HG02610 (cell line): ENCODE data around the gene MAT2A.
A peak's percentile ranks its signal among the peaks of the same experiment; 100 is the strongest.
"Not testable (repeated sequence)": the region's sequence is repeated elsewhere in the genome, so short reads cannot be mapped to it uniquely, and the experiment has no call there.

Source experiments
- ATAC-seq: cut with Tn5 transposase; IDR thresholded peaks from one replicate; pipeline ENCODE4 v1.9.1; 2021; ENCODE audit warnings: mild to moderate bottlenecking, moderate library complexity; ENCODE audit not compliant: unreplicated experiment

The MAT2A gene

DNA sequence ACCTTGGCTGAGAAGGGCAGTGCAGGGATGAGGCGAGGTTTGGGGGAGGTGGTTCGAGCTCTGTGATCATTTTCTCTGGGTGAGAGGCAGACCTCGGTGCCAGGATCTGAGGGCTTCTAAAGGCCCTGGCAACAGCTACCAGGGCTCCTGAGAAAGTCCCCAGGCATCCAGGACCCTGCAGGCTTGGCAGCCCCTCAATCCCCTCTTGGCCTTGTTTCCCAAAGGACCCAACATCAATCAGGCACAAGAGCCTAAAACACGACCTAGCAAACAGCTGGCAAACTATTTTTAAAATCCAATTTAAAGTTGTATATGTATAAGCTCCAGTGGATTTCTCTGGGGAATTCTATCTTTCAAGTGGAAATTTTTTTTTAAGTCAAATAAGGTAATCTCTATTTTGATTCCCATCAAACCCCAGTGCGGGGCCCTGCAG lies 15.0 kb upstream of the MAT2A start:
- no peak for ATAC-seq

- ATAC-seq, result no peak
Observed at GRCh38 chr2:85524336-85524908, 14.5 kb upstream of the MAT2A start.

GRCh38 chr2:85525029-85525428 lies 13.9 kb upstream of the MAT2A start:
- ATAC-seq, result no peak

GRCh38 chr2:85525567-85525966 lies 13.4 kb upstream of the MAT2A start:
- no peak for ATAC-seq

GRCh38 chr2:85527787-85528186 lies 11.2 kb upstream of the MAT2A start:
- ATAC-seq, result no peak

GRCh38 chr2:85528355-85528754 lies 10.6 kb upstream of the MAT2A start:
- ATAC-seq, result no peak

DNA sequence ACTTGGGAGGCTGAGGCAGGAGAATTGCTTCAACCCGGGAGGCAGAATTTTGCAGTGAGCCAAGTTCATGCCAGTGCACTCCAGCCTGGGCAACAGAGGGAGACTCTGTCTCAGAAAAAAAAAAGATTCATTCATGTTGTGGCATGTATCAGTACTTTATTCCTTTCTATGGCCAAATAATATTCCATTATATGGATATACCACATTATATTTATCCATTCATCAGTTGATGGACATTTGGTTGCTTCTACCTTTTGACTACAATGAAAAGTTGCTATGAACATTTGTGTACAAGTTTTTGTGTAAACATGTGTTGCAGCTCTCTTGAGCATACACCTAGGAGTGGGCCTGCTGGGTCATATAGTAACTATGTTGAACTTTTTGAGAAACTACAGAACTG lies 9.2 kb upstream of the MAT2A start:
- ATAC-seq, result no peak

DNA sequence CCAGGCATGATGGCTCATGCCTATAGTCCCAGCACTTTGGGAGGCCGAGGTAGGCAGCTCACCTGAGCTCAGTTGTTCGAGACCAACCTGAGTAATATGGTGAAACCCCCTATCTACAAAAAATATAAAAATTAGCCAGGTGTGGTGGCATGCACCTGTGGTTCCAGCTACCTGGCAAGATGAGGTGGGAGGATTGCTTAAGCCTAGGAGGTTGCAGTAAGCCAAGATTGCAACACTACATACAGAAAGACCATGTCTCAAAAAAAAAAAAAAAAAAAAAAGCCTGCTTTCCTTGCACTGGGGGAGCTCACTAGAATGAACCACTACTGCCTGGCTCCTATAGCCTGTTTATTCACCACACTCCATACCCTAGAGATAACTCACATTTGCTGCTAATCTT lies 7.4 kb upstream of the MAT2A start:
- no peak for ATAC-seq

GRCh38 chr2:85534099-85534498 lies 4.9 kb upstream of the MAT2A start:
- ATAC-seq, result no peak

DNA sequence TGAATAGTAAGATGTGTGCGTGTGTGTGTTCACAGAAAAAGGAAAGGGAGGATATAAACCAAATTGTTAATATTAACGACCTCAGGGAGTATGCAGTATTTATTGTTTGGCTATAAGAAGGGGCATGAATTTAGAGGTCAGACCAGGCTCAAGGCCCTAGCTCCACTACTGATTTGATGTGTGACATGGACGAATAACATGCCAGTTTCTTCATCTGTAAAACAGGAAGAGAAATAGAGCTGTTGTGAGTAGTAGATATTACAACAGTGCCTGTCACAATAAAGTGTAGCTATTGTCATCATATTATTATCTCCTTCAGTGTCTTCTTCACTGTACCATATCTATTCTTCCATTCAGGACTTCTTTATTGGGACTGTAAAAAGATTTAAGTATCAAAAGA lies 4.1 kb upstream of the MAT2A start:
- ATAC-seq, result no peak

- ATAC-seq, result no peak
Observed at GRCh38 chr2:85536479-85536878, 2.5 kb upstream of the MAT2A start.

- no peak for ATAC-seq
Observed at GRCh38 chr2:85537600-85538506, 1.1 kb upstream of the MAT2A start.

GRCh38 chr2:85539361-85540132 lies 579 bp downstream of the MAT2A start:
- ATAC-seq, result peak; percentile 26

GRCh38 chr2:85540133-85540648 lies 1.2 kb downstream of the MAT2A start:
- no peak for ATAC-seq

DNA sequence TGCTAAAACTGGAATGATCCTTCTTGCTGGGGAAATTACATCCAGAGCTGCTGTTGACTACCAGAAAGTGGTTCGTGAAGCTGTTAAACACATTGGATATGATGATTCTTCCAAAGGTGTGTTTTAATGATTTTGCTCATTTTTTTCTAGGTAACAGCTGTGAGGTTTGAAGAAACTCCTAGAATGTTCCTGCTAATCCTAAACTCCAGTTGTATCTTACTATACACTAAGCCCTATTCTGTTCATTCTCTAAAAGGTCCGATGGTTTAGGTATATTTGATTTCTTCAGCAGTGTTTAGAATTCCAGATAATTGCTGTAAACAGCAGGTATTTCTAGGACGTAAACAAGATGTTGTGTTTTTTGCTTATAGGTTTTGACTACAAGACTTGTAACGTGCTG lies 2.3 kb downstream of the MAT2A start:
- ATAC-seq, result no peak

DNA sequence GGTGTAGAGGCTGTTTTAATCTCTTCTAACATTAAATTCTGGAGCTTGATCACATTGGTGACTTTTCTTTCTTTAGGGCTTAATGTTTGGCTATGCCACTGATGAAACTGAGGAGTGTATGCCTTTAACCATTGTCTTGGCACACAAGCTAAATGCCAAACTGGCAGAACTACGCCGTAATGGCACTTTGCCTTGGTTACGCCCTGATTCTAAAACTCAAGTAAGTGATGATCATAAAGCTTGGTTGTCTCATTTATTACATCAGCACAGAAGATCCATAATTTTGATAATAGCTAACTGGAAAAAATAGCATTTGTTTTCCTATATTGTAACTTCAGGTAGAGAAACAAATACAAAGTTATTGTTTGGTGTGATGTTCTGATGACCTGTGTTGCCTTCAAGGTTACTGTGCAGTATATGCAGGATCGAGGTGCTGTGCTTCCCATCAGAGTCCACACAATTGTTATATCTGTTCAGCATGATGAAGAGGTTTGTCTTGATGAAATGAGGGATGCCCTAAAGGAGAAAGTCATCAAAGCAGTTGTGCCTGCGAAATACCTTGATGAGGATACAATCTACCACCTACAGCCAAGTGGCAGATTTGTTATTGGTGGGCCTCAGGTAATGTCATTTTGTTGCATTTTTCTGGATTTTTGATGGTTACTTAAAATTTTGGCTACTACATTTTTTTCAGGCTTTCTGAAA lies 2.9 kb downstream of the MAT2A start:
- no peak for ATAC-seq

GRCh38 chr2:85542777-85543176 lies 3.8 kb downstream of the MAT2A start:
- no peak for ATAC-seq

DNA sequence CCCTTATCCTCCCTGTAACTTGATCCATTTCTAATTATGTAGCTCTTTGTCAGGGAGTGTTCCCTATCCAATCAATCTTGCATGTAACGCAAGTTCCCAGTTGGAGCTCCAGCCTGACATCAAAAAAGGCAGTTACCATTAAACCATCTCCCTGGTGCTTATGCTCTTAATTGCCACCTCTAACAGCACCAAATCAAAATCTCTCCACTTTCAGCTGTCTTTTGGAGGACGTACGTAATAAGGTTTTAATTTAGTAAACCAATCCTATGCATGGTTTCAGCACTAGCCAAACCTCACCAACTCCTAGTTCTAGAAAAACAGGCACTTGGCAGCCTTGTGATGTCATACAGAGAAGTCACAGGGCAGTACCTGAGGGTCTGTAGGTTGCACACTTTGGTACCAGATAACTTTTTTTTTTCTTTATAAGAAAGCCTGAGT lies 5.3 kb downstream of the MAT2A start:
- not testable (repeated sequence) for ATAC-seq

GRCh38 chr2:85544915-85545779 lies 6.2 kb downstream of the MAT2A start:
- not testable (repeated sequence) for ATAC-seq

- ATAC-seq, result no peak
Observed at GRCh38 chr2:85545780-85546240, 6.8 kb downstream of the MAT2A start.
